ENCODE data around the gene CHAMP1. TPM values are rescaled to one million over a fixed set of nuclear protein-coding genes. Genes with fewer than 3 reads are reported as not detected.

CHAMP1 gene, protein sequence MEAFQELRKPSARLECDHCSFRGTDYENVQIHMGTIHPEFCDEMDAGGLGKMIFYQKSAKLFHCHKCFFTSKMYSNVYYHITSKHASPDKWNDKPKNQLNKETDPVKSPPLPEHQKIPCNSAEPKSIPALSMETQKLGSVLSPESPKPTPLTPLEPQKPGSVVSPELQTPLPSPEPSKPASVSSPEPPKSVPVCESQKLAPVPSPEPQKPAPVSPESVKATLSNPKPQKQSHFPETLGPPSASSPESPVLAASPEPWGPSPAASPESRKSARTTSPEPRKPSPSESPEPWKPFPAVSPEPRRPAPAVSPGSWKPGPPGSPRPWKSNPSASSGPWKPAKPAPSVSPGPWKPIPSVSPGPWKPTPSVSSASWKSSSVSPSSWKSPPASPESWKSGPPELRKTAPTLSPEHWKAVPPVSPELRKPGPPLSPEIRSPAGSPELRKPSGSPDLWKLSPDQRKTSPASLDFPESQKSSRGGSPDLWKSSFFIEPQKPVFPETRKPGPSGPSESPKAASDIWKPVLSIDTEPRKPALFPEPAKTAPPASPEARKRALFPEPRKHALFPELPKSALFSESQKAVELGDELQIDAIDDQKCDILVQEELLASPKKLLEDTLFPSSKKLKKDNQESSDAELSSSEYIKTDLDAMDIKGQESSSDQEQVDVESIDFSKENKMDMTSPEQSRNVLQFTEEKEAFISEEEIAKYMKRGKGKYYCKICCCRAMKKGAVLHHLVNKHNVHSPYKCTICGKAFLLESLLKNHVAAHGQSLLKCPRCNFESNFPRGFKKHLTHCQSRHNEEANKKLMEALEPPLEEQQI
- 13.9 and 23.9 TPM in 2 replicates for total RNA-seq (2014; rRNA removed; shearing (Covaris generic))

DNA sequence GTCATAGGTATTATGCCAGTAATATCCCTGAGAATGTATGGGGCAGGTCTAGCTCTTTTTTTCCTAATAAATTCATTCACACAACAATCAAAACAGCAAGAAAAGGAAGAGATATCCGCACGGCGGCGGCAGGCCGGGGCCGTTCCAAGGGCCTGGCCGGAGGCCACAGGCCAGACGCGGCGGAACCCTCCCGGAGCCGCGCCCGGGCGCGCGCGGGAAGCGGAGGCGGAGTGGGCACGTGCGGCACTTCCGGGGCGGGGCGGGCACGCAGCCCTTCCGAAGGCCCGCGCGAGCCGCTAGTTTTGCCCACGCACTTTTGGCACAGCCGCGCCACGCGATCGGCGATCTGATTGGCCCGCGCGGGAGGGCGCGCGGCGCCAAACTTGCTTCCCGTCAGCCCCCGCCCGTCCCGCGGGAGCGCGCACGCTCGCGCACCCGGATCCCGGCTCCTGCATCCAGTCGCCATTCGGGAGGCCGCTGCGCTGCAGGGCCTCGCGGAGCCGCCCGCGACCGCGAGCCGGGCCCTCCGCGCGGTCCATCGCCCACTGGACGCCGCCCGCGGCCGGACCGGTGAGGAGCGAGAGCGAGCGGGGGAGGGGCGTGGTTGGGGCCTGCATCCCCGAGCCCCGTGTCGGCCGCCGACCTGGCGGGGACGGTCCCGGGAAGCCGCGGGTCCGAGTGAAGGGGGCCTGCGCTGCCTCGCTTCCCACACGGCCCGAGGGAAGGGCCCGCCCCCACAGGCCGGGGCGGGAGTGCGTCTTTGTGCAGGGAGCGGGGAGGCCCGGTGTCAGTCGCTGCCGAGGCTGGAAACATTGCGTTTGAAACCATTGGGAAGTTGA is at the start of gene CHAMP1:
Gene CHAMP1, plus strand, starts transcription at position 430 of the 839 bp plus-strand sequence. CDS start 9,340 bp downstream, outside the sequence.
- peak; percentile 79 for DNase-seq (ENCODE audit: low spot score)

GRCh38 chr13:114264886-114265611 is 49.3 kb upstream of the CHAMP1 start:
- no peak for DNase-seq (ENCODE audit: low spot score)

DNA sequence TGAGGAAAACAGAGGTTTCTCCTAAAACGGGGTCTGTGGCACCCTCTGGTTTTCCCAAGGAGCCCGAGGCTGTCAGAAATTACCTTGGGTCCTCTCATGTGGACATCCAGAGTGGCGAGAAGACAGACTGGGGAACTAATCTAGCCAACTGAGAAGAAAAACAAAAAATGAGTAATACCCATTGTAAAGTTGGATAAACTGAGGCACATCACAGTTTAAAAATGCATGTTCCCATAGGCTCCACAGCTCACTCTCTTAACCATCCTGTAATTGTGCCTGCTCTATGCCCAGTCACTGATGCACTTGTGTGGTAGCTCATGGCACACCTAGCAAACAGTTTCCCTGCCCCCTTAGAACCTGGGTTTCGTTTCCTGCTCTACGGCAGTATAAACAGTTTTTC is 48.1 kb upstream of the CHAMP1 start:
- DNase-seq (ENCODE audit: low spot score), result no peak

DNA sequence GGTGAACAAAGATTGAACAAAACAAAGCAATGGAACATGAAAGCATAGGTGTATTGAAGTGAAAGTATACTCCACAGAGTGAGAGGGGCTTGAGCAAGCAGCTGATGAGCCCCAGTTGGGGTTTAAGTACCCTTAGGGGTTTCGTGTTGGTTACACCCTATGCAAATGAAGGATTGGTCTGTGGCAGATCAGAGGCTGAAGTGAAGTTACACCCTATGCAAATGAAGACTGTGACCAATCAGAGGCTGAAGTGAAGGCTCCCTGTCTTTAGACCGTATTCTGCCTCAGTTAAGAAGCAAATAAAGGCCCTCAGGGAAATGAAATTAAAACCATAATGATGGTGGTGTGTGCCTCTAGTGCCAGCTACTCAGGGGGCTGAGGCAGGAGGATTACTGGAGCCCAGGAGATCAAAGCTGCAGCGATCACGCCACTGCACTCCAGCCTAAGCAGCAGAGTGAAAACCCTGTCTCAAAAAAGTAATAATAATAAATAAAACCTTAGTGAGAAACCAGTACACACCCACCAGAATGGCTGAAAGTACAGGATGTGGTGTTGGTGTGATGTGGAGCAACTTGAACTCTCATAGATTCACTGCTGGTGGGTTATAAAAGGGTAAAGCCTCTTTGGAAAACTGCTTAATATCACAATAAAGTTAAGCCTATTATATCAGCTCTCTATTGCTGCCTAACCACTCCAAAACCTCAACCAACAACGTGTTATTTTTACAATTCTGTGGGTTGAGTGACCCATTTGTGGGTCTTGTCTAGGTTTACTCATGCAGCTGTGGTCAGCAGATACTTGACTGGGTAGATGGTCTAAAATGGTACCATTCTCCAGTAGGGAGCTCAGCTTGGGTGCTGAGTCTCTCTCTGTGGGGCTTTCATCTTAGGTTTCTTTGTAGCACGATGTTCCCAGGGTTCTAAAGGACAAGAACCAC is 45.7 kb upstream of the CHAMP1 start:
- no peak for DNase-seq (ENCODE audit: low spot score)

- DNase-seq (ENCODE audit: low spot score), result no peak
Measured at GRCh38 chr13:114269281-114269770, 45.0 kb upstream of the CHAMP1 start.

- no peak for DNase-seq (ENCODE audit: low spot score)
Measured at GRCh38 chr13:114272977-114273376, 41.3 kb upstream of the CHAMP1 start.

DNA sequence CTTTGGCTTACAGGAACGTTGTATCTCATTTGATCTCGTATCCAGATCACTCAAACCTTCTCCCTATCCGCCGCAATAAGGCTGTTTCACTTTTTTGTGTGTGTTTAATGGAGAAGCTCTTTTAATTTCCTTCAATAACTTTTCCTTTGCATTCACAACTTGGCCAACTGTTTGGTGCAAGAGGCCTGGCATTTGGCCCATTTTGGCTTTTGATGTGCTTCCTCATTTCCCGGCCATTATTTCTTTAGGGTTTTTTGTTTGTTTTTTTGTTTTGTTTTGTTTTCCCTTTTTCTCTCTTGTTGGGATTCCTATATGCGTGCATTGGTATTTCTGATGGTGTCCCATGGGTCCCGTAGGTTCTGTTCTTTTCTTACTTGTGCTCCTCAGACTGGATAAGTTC is 39.0 kb upstream of the CHAMP1 start:
- no peak for DNase-seq (ENCODE audit: low spot score)

GRCh38 chr13:114279146-114279545 is 35.2 kb upstream of the CHAMP1 start:
- DNase-seq (ENCODE audit: low spot score), result no peak

GRCh38 chr13:114279758-114280355 is 34.4 kb upstream of the CHAMP1 start:
- no peak for DNase-seq (ENCODE audit: low spot score)

- DNase-seq (ENCODE audit: low spot score), result peak; percentile 81
Measured at GRCh38 chr13:114281351-114282040, 32.8 kb upstream of the CHAMP1 start, which contains the start of gene UPF3A. TSS of gene UPF3A (plus strand) at chr13:114281601. CDS start at chr13:114281640, 39 bp downstream.

GRCh38 chr13:114282041-114282670 is 32.1 kb upstream of the CHAMP1 start:
- no peak for DNase-seq (ENCODE audit: low spot score)

- DNase-seq (ENCODE audit: low spot score), result no peak
Measured at GRCh38 chr13:114283576-114283975, 30.7 kb upstream of the CHAMP1 start.

- DNase-seq (ENCODE audit: low spot score), result no peak
Measured at GRCh38 chr13:114284680-114285079, 29.6 kb upstream of the CHAMP1 start.

- no peak for DNase-seq (ENCODE audit: low spot score)
Measured at GRCh38 chr13:114285166-114285808, 29.0 kb upstream of the CHAMP1 start.

- no peak for DNase-seq (ENCODE audit: low spot score)
Measured at GRCh38 chr13:114286808-114287207, 27.5 kb upstream of the CHAMP1 start.

GRCh38 chr13:114288157-114288591 is 26.1 kb upstream of the CHAMP1 start:
- DNase-seq (ENCODE audit: low spot score), result no peak

DNA sequence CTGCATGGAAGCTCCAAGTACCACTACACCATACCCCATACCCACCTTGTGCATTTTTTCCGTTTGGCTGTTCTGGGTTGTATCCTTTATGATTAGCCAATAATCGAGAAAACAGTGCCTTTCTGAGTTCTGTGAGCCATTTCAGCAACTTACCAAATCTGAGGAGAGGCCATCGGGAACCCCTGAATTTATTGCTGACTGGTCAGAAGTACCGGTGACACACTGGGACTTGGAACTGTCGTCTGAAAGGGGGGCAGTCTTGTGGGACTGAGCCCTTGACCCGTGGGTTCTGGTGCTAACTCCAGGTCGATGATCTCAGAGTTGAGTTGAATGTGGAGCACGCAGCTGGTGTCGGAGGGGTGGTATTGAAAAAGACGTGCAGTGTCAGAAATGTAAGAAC is 17.9 kb upstream of the CHAMP1 start:
- no peak for DNase-seq (ENCODE audit: low spot score)

GRCh38 chr13:114296902-114297301 is 17.4 kb upstream of the CHAMP1 start:
- no peak for DNase-seq (ENCODE audit: low spot score)
